ENCODE results near the gene OPN5.

OPN5 gene

DNA sequence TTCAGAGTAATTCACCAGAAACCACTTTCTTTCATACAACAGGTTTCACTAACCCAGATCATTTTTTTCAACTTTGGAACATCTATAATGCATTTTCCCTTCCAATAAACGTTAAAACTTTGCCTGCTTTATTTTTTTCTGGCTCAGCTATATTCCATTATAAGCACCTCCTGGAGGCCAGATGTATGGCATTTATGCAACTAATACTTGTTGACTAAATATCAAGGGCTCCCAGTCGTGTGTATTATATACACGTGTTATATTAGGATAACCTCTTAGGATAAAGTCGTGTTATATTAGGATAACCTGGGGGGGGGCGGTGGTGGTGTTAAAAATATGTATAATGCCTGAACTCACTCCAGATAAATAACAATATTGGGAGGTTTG is 6.7 kb downstream of the OPN5 start:
- DNase-seq (ENCODE audit: low read depth in 2 of 2): no peak

DNA sequence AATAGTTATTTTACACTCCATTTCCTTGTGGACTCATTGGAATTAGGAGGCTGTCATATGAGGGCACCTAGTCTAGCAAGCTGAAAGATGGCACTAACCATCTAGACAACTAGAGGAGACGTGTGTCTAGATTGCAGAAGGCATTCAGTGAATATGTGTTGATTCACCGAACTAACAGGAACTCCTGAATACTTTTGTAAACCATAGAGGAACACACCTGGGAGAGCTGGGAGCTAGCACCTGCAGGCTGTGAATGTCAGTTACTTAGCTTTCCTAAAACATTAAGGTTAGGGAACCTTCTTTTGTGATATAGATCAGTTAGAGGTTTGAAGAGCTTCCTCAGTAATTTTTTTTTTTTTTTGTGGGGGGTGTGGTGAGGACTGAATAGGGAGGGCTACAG is 7.7 kb downstream of the OPN5 start:
- no peak for DNase-seq (ENCODE audit: low read depth in 2 of 2)

- DNase-seq (ENCODE audit: low read depth in 2 of 2): no peak
Observed at GRCh38 chr6:47792216-47792733, 10.4 kb downstream of the OPN5 start.

DNA sequence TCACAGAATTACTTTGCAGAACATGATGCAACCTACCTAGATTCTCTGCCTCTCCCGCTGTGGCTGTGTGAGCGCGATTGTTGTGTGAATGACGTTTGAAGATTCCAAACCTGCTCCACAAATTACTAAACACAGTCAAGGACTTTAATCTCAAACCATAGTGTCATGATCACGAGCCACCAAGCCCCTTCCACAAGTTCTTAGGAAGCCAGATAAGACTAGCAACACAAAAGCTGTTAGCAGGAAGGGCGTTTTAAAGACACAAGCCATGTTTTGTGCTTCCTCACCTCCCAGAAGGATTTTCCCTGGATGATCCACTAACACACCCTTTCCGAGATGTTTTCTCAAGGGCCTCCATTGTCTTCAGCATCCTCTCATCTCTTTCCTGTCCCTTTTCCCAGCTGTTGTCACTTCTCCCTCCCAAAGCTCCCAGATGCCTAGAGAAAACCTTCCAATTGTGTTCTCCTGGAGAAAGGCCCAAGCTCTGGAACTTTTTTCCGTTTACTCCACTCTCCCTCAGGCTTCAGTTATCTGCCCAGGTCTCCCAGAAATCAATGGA is 12.8 kb downstream of the OPN5 start:
- no peak for DNase-seq (ENCODE audit: low read depth in 2 of 2)

DNA sequence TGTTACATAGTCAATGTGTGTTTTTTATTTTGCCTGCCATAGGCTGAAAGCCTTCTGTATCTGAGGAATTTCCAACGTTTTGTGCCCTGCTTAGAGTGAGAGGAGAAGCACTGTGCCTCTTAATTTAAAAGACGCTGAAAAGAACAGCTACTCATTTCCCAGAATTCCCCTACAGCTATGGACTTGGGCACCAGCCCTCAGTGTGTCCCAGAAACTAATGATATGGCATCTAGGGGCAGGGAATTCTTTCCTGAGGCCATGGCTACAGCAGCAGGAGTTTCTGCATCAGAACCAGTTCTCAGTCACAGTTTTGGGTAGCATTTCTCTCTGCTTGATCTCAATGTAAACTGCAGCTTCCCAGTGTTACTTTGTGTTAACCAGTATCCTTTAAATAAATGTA is 20.2 kb downstream of the OPN5 start:
- DNase-seq (ENCODE audit: low read depth in 2 of 2): no peak

GRCh38 chr6:47804821-47805220 is 23.0 kb downstream of the OPN5 start:
- no peak for DNase-seq (ENCODE audit: low read depth in 2 of 2)

- no peak for DNase-seq (ENCODE audit: low read depth in 2 of 2)
Observed at GRCh38 chr6:47809873-47810272, 28.0 kb downstream of the OPN5 start.

DNA sequence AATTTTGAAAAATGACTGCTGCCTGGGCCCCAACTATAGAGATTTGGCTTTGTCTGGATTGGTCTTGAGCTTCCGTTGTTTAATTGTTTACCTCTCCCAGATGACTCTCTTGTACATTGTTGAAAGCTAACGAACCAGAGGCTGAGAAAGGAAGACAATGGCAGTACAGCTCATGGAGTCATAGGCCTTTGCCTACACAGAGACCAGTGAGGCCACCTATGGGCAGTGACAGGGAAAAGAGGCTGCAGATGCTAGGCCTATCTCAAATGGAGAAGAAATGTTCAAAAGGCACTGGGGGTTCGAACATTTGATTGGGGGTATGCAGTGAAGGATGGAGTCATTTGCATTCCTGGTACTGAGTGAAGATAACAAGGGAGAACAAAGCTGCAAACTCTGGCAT is 29.1 kb downstream of the OPN5 start:
- DNase-seq (ENCODE audit: low read depth in 2 of 2): no peak

GRCh38 chr6:47811443-47811842 is 29.6 kb downstream of the OPN5 start:
- DNase-seq (ENCODE audit: low read depth in 2 of 2): no peak

GRCh38 chr6:47817749-47818148 is 35.9 kb downstream of the OPN5 start:
- DNase-seq (ENCODE audit: low read depth in 2 of 2): no peak

GRCh38 chr6:47819461-47819860 is 37.6 kb downstream of the OPN5 start:
- DNase-seq (ENCODE audit: low read depth in 2 of 2): no peak

- DNase-seq (ENCODE audit: low read depth in 2 of 2): no peak
Observed at GRCh38 chr6:47822856-47823554, 41.2 kb downstream of the OPN5 start.

DNA sequence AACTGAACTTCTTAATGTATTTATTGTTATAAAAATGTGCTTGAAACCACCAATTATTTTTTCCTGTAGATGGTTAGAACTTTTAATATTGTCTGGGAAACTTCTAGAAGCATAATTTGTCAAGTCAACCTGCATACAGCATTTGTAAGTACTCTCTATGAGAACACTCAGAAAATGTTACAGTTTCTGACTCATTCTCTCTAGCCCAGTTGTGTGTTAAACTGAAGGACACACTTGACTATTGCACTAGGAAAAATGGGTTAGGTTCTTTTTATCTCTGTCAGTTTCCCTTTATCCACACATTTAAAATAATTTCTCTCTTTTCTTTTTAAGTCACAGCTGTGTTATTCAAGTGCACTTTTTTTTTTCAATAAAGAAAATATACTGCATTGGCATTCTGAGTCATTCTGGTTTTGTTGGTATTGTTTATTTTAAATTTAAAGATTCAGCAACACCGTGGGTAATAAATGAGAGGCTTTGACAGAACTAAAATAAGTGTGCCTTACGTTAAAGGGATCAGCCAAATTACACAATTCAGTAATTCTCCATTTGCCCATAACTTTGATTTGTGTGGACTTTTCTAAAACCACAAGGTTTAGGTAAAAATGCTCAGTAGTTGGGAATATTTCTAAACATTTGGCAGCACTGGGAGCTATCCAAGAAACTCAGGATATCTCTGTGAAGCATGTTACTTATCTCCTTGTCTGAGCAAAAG is 50.7 kb downstream of the OPN5 start:
- DNase-seq (ENCODE audit: low read depth in 2 of 2): no peak

- DNase-seq (ENCODE audit: low read depth in 2 of 2): no peak
Observed at GRCh38 chr6:47834196-47834595, 52.4 kb downstream of the OPN5 start.

DNA sequence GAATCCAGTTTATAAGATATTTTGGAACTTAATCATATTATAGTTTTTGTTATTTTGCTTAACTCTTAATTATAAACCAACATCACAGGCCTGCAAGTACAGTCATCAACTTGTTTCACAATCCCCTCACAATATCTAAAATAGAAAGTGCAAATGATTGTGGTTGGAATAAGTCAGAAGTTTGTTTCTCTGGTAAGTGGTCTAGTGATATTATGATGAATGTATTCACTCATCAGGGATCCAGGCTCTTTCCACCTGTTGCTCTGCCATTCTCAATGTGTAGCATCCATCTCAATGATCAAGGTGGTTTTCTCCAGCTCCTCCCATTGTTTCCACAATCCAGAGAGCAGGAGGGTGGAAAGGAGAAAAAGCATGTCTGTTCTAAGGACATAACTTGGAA is 54.2 kb downstream of the OPN5 start:
- no peak for DNase-seq (ENCODE audit: low read depth in 2 of 2)

DNA sequence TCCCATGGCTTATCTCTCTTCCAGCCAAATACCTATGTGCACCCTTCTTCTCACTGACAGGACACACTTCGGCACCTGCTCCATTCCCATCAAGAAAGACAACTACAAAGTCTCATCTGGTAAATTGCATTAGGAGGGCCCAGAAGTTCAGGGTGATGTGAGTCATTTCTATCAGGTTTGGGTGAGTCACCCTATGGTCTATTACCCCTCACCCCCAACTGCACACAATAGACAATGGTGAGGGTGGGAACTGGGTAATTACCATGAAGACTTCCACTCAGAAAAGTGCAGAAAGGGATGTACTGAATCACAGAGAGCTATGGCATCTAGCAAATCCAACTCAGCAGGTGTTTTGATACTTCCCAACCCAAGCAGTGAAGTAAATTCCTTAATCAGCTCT is 54.8 kb downstream of the OPN5 start:
- no peak for DNase-seq (ENCODE audit: low read depth in 2 of 2)

DNA sequence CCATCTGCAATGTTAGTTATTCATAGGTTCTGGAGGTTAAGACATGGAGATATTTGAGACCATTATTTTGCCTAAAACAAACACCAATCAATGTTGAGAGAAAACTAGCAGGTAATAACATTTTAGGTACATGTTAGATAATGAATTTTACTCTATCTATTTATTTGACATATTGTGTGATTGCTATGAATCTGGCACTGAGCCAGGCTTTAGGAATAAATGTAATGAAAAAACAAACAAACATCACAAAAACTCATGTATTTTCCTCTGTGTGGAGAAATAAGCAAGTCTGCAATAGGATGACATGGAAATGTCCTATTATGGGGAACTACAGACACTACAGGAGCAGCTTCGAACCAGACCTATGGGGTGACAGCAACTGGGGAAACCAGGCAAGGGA is 57.8 kb downstream of the OPN5 start:
- no peak for DNase-seq (ENCODE audit: low read depth in 2 of 2)

GRCh38 chr6:47844881-47845280 is 63.0 kb downstream of the OPN5 start:
- DNase-seq (ENCODE audit: low read depth in 2 of 2): no peak

GRCh38 chr6:47846752-47847151 is 64.9 kb downstream of the OPN5 start:
- no peak for DNase-seq (ENCODE audit: low read depth in 2 of 2)

DNA sequence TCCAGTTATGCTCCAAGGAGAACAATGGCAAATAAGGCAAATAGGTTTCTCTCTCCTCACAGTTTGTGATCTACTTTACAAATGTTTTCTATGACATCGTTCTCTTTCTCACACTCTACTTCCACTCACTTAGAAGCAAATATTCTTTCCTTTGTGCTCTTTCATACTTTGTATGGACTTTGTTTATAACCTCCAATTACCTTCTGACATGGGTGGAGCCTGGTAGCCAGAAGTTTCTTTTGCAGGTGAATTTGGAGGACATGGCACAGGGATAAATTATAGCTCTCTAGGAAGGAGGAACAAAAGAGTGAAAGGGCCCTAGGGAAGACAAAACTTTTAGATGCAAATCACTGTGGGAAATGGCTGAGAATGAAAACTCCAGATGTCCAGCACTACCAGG is 69.3 kb downstream of the OPN5 start:
- no peak for DNase-seq (ENCODE audit: low read depth in 2 of 2)

DNA sequence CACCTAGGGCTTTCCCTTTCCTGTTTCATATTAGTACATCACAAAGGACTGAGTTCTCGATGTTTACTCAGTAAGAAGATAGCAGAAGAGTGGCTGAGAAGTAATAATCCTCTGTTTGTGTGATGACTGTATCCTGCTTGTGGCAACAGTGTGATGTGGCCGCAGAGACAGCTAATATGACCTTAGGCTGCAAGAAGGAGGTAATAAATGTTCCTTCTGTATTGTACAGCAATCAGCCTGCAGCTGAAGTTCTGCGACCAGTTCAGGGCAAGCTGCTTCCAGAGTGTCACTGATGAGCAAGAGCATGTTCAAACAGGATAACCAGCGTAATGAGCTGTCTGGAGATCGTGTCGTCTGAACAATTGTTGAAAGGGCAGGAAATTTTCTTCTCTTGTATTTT is 70.9 kb downstream of the OPN5 start:
- DNase-seq (ENCODE audit: low read depth in 2 of 2): no peak

DNA sequence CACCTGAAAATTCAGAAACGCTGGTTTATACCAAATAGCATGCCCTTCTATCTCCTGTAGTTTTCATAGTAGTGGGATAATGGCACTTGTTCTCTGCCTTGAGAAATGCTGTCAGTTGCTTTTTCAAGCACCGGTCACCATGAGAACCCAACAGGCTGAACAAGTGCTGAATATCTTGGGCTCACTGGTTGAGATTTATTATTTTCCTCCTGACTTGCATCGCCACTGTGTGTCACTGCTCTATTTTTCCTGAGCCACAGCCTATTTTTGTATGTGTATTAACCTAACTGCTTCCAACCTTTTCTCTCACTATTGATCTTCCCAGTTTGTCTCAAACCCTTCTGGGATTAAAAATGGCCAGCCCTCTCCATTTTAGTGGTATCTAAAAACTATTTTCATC is 71.9 kb downstream of the OPN5 start:
- no peak for DNase-seq (ENCODE audit: low read depth in 2 of 2)

DNA sequence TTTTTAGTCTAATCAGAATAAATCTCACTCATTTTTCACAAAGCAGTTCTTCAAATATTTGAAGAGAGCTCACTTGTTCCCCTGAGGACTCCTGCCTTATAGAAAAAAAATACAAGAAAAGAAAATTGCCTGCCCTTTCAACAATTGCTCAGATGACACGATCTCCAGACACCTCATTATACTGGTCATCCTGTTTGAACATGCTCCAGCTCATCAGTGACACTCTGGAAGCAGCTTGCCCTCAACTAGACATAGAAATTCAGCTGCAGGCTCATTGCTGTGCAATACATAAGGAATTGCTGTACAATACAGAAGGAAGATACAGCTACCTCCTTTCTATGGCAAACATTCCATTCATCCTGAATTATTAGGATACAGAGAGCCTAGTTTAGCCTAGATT is 73.1 kb downstream of the OPN5 start:
- DNase-seq (ENCODE audit: low read depth in 2 of 2): no peak

All from stimulated activated CD4-positive, alpha-beta T cell treated with anti-CD3 and anti-CD28 coated beads, Interleukin-4, amount 100 ng/mL, for 48 hours (primary cell).